GM18520 (cell line): Measurements from ENCODE around the gene HSD11B2.

Source experiments
- ATAC-seq: cut with Tn5 transposase; IDR thresholded peaks from one replicate; pipeline ENCODE4 v1.9.1; 2021; ENCODE audit not compliant: unreplicated experiment

HSD11B2 gene

GRCh38 chr16:67396159-67397035 is 34.5 kb upstream of the HSD11B2 start:
- no peak for ATAC-seq

- ATAC-seq, result no peak
Measured at GRCh38 chr16:67397036-67397801, 33.7 kb upstream of the HSD11B2 start.

GRCh38 chr16:67397812-67398545 is 32.9 kb upstream of the HSD11B2 start:
- no peak for ATAC-seq

- no peak for ATAC-seq
Measured at GRCh38 chr16:67398546-67399217, 32.2 kb upstream of the HSD11B2 start.

- no peak for ATAC-seq
Measured at GRCh38 chr16:67399218-67399733, 31.6 kb upstream of the HSD11B2 start.

- ATAC-seq, result no peak
Measured at GRCh38 chr16:67399749-67400704, 30.9 kb upstream of the HSD11B2 start.

GRCh38 chr16:67400901-67401300 is 30.0 kb upstream of the HSD11B2 start:
- no peak for ATAC-seq

- ATAC-seq, result no peak
Measured at GRCh38 chr16:67403976-67404555, 26.9 kb upstream of the HSD11B2 start.

GRCh38 chr16:67404740-67405226 is 26.1 kb upstream of the HSD11B2 start:
- ATAC-seq, result no peak

GRCh38 chr16:67405336-67405735 is 25.6 kb upstream of the HSD11B2 start:
- ATAC-seq, result no peak

GRCh38 chr16:67406111-67406971 is 24.6 kb upstream of the HSD11B2 start:
- ATAC-seq, result no peak

GRCh38 chr16:67407176-67407787 is 23.6 kb upstream of the HSD11B2 start:
- no peak for ATAC-seq

- ATAC-seq, result no peak
Measured at GRCh38 chr16:67407788-67408452, 23.0 kb upstream of the HSD11B2 start.

- ATAC-seq, result no peak
Measured at GRCh38 chr16:67409631-67410030, 21.3 kb upstream of the HSD11B2 start.

GRCh38 chr16:67411339-67411738 is 19.6 kb upstream of the HSD11B2 start:
- no peak for ATAC-seq

- no peak for ATAC-seq
Measured at GRCh38 chr16:67412294-67412693, 18.6 kb upstream of the HSD11B2 start.
